Measurements from ENCODE around the gene FBXO5.
"Not testable (repeated sequence)": the region's sequence is repeated elsewhere in the genome, so short reads cannot be mapped to it uniquely, and the experiment has no call there.

Gene FBXO5

DNA sequence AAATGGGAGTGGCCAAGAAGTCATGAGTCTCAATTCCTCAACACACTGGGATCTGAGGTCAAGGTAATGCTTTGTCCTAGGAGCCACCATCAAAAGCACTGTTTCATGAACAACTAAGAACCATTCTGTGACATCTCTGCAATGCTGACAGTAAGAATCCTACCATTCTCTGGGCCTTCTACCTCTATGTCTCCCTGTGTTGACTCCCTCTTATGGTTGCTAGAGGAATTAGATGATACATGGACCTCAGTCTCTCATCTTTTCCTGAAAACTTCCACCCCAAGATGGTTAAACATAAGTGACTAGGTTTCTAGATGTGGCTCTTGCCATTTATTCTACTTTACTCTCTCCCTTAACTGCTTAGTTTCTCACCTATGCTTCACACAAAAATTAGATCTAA lies 10.6 kb upstream of the FBXO5 start:
- no peak for DNase-seq

DNA sequence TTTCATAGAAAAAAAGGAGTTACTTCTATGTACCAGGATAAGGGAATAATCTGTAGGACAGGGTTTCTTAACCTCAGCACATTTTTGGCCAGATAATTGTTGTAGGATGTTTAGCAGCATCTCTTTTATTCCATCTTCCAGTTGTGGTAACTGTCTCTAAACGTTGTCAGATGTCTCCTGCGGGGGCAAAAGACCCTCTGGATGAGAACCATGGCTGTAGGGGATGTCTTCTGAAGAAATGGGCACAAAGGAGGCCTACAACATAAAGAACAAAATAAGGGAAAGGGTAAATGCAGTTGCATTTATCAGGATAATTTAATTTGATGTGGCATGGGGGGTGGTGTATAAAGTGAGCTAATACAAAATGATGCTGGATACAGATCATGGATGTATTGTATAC lies 4.1 kb upstream of the FBXO5 start:
- DNase-seq, result no peak

DNA sequence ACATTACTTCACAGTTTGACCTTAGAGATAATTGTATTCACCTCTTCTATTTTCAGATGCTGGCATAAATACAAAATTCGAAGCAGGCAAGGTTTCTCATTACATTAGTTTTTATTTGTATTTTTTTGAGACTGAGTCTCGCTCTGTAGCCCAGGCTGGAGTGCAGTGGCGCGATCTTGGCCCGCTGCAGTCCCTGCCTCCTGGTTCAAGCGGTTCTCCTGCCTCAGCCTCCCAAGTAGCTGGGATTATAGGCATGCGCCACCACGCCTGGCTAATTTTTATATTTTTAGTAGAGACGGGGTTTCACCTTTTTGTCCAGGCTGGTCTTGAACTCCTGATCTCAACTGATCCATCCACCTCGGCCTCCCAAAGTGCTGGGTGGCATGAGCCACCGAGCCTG lies 2.5 kb upstream of the FBXO5 start:
- DNase-seq, result not testable (repeated sequence)

- no peak for DNase-seq
Observed at GRCh38 chr6:152984513-152984872, 1.7 kb upstream of the FBXO5 start.

DNA sequence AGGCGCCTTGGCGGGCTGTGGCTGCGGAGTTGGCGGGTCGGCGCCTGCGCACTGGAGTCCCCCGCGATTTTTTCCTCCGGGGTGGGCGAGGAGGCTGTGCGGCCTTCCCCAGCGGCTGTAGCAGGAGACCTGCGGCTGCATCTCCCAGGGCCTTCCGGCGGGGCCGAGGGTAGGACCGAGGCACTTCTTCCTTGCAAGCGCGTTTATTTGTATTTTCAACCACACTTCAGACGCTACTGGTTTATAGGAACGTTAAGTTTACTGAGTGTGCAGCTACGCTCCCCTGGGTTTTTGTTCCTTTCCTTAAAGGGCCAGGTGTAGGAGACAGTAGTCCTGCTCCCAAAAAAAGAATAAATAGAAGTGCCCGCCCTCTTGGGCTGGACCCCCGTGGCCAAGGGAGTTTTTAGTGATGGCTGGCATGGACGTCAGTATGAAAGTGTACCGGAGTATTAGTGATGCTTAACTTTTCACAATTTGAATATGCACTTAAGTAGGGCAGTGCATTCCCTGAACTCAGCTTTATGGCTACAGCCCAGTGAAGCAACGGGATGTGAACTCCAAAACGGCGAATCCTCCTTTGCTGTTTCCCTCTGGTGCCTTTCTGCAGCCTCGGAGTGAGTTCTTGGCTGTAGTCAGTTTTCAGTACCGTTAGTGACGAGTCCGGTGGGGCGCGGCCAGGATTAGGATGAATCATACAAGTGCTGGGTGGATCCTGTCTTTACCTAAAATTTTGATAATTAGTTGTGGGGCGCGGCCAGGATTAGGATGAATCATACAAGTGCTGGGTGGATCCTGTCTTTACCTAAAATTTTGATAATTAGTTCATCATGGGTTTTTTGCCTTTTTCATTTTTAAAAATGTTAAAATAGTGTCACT lies 1.0 kb upstream of the FBXO5 start:
- DNase-seq, result peak in 11 of 14 donors; percentile 11 to 97 (median 62)

DNA sequence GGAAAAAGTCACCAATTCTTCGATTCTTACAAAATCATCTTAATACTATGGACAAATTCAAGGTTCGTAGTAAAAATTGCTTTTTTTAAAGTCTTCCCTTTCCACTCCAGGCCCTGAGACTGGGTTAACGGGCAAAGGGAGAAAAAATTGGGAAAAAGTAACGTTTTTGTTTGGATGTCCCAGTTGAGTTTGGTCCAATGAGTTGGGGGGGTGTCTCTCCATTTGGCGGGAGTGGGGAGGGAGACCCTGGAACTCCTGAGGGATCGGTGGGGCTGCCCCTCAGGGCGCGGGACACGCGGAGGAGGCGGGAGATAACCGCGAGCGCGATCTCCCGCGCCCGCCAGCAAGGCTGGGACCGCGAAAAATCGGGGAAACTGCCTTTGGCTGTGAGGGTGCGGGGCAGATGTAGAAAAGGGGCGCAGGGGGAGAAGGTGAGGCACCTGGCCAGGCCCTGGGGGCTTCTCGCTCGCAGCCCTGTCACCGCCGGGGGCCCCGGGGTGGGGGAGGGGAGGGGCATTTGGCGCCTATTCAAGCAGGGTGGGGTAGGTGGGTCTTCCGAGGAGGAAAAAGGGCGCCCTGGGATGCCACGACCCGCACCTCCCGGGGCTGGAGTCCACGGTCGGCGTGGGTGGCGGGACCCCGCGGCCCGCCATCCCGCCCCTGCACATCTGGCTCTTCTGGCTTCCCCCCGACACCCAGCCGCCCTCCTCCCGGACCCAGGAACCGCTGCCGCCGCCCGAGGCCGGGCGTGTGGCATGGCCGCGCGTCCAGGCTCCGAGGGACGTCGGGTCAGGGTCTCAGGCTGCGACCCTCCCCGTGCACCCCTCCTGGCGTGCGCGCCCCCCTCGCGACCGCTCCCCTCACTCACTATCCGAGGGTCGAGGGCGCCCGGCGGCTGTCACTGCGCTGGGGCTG lies 595 bp downstream of the FBXO5 start:
- peak in 1 of 14 donors; percentile 5 for DNase-seq

- no peak for DNase-seq
Observed at GRCh38 chr6:152981219-152981618, 1.6 kb downstream of the FBXO5 start.

GRCh38 chr6:152980656-152981055 lies 2.2 kb downstream of the FBXO5 start:
- DNase-seq, result no peak

GRCh38 chr6:152979116-152979515 lies 3.7 kb downstream of the FBXO5 start:
- no peak for DNase-seq

- no peak for DNase-seq
Observed at GRCh38 chr6:152978058-152978457, 4.8 kb downstream of the FBXO5 start.

GRCh38 chr6:152977556-152977955 lies 5.3 kb downstream of the FBXO5 start:
- no peak for DNase-seq

- no peak for DNase-seq
Observed at GRCh38 chr6:152976749-152977148, 6.1 kb downstream of the FBXO5 start.

GRCh38 chr6:152975204-152975915 lies 7.5 kb downstream of the FBXO5 start:
- DNase-seq, result no peak

- no peak for DNase-seq
Observed at GRCh38 chr6:152973916-152974315, 8.9 kb downstream of the FBXO5 start.

GRCh38 chr6:152969688-152970418 lies 13.0 kb downstream of the FBXO5 start:
- DNase-seq, result no peak

DNA sequence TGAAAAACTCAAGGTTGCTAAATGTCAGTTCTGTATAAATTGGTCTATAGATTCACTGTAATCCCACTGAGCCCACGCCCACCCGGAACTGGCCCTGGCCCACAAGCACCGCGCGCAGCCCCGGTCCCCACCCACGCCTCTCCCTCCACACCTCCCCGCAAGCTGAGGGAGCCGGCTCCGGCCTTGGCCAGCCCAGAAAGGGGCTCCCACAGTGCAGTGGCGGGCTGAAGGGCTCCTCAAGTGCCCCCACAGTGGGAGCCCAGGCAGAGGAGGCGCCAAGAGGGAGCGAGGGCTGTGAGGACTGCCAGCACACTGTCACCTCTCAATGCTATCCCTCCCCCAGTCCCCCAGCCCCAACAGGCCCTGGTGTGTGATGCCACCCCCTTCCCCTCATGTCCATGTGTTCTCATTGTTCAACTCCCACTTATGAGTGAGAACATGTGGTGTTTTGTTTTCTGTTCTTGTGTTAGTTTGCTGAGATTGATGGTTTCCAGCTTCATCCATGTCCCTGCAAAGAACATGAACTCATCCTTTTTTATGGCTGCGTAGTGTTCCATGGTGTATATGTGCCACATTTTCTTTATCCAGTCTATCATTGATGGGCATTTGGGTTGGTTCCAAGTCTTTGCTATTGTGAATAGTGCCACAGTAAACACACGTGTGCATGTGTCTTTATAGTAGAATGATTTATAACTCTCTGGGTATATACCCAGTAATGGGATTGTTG lies 16.5 kb downstream of the FBXO5 start:
- not testable (repeated sequence) for DNase-seq

DNA sequence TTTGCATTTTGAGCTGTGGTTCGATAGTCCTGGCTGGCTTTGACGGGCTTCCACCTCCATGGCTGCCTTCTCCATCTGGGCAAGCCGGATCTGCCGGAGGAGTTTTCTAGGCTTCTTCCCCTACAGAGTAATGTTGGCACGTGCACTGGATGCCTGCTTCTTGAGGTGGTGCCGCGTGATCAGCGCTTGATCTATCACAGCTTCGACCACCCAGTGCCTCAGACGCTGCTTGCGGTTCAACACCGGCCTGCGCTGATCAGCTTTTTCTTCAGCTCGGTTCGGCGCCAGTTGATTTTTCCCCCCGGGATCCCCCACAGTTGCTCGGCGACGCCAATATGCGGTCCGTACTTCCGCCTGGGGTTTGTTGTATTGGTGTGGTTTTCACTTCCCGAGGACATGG lies 23.5 kb downstream of the FBXO5 start:
- DNase-seq, result no peak

GRCh38 chr6:152957796-152958195 lies 25.0 kb downstream of the FBXO5 start:
- DNase-seq, result no peak

- DNase-seq, result no peak
Observed at GRCh38 chr6:152954443-152954842, 28.4 kb downstream of the FBXO5 start.

- peak in 1 of 14 donors; percentile 0 for DNase-seq
Observed at GRCh38 chr6:152952866-152953509, 29.9 kb downstream of the FBXO5 start.

DNA sequence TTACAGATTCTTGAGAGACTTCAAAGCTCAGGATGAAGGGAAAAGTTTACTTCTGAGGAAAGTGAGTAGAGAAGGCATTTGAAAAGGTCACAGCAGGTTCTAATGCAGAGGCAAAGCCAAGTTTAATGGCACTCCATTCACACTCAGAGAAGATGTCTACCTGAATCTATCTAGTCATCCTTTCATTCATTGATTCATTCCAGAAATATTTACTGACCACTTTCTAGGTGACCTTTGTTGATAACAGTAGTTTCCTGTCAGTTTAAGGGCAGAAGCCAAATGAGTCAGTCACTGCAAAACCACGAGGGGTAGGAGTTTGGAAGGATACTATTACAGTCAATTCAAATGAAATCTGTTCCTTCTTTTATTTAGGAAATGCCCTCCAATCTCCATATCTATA lies 30.8 kb downstream of the FBXO5 start:
- DNase-seq, result no peak
